SH-SY5Y (cell line): ENCODE results near the gene HMGN1.
A peak's percentile ranks its signal among the peaks of the same experiment; 100 is the strongest.

Experiments
- GATA2 ChIP-seq: IDR thresholded peaks from 2 replicates; pipeline ENCODE4 v1.6.1; 2011; ENCODE audit warnings: mild to moderate bottlenecking, low read depth, low read length
- GATA3 ChIP-seq: IDR thresholded peaks from 2 replicates; pipeline ENCODE4 v1.6.1; 2011; ENCODE audit warnings: low read depth, mild to moderate bottlenecking, low read length, moderate library complexity

The HMGN1 gene

GRCh38 chr21:39313042-39313570, 35.8 kb downstream of the HMGN1 start:
- TF ChIP-seq GATA2 = no peak
- TF ChIP-seq GATA3 = no peak

GRCh38 chr21:39312112-39313041, 36.5 kb downstream of the HMGN1 start:
- TF ChIP-seq GATA3 (peak; percentile 70), GATA2 (peak; percentile 37; the same call in 1 of the 2 replicates)

GRCh38 chr21:39311164-39311563, 37.7 kb downstream of the HMGN1 start:
- TF ChIP-seq GATA2 (no peak), GATA3 (no peak)

GRCh38 chr21:39307466-39307865, 41.4 kb downstream of the HMGN1 start:
- TF ChIP-seq GATA2 = no peak
- TF ChIP-seq GATA3 = no peak

GRCh38 chr21:39300587-39300986, 48.3 kb downstream of the HMGN1 start:
- TF ChIP-seq GATA2 = no peak
- no peak for TF ChIP-seq GATA3

- TF ChIP-seq GATA2 = no peak
- TF ChIP-seq GATA3 = no peak
These were observed 52.0 kb downstream of the HMGN1 start for GRCh38 chr21:39296891-39297290.
